NCI-H1092 treated with DMSO at 0.1 percent for 48 hours (cell line): ENCODE results near the gene LAIR1.
"Not testable (repeated sequence)": the region's sequence is repeated elsewhere in the genome, so short reads cannot be mapped to it uniquely, and the experiment has no call there.

Source experiments
- DNase-seq: peaks from one replicate; lab custom pipeline; 2025; lab: John Stamatoyannopoulos, UW

The LAIR1 gene

GRCh38 chr19:54364775-54365257 lies at the start of gene LAIR1:
TSS of gene LAIR1 (minus strand) at chr19:54364931. CDS start at chr19:54364804, 127 bp downstream.
- DNase-seq = no peak

- DNase-seq = no peak
Observed at GRCh38 chr19:54414156-54414555, 49.4 kb upstream of the LAIR1 start.

- DNase-seq = no peak
Observed at GRCh38 chr19:54412877-54413276, 48.1 kb upstream of the LAIR1 start.

GRCh38 chr19:54411033-54411432 lies 46.3 kb upstream of the LAIR1 start:
- DNase-seq = no peak

- no peak for DNase-seq
Observed at GRCh38 chr19:54408456-54409026, 43.8 kb upstream of the LAIR1 start.

- no peak for DNase-seq
Observed at GRCh38 chr19:54407780-54408179, 43.0 kb upstream of the LAIR1 start.

GRCh38 chr19:54405628-54406027 lies 40.9 kb upstream of the LAIR1 start:
- no peak for DNase-seq

GRCh38 chr19:54403054-54403453 lies 38.3 kb upstream of the LAIR1 start:
- DNase-seq = no peak

- no peak for DNase-seq
Observed at GRCh38 chr19:54400913-54401312, 36.2 kb upstream of the LAIR1 start.

- DNase-seq = no peak
Observed at GRCh38 chr19:54399189-54399588, 34.5 kb upstream of the LAIR1 start.

GRCh38 chr19:54395685-54396084 lies 31.0 kb upstream of the LAIR1 start:
- no peak for DNase-seq

GRCh38 chr19:54393381-54393780 lies 28.6 kb upstream of the LAIR1 start:
- no peak for DNase-seq

- no peak for DNase-seq
Observed at GRCh38 chr19:54392105-54392504, 27.4 kb upstream of the LAIR1 start.

- no peak for DNase-seq
Observed at GRCh38 chr19:54391589-54392061, 26.9 kb upstream of the LAIR1 start.

GRCh38 chr19:54390942-54391577 lies 26.3 kb upstream of the LAIR1 start:
- peak; percentile 27 for DNase-seq

- DNase-seq = no peak
Observed at GRCh38 chr19:54389553-54389952, 24.8 kb upstream of the LAIR1 start.

GRCh38 chr19:54388802-54389139 lies 24.0 kb upstream of the LAIR1 start:
- DNase-seq = no peak

- DNase-seq = no peak
Observed at GRCh38 chr19:54387991-54388801, 23.5 kb upstream of the LAIR1 start.

GRCh38 chr19:54383330-54383729 lies 18.6 kb upstream of the LAIR1 start:
- no peak for DNase-seq

GRCh38 chr19:54382041-54382440 lies 17.3 kb upstream of the LAIR1 start:
- not testable (repeated sequence) for DNase-seq

GRCh38 chr19:54380897-54381296 lies 16.2 kb upstream of the LAIR1 start:
- no peak for DNase-seq

GRCh38 chr19:54379187-54379678 lies 14.5 kb upstream of the LAIR1 start:
- DNase-seq = no peak
